Measurements from ENCODE around the gene CELF3. TPM values are rescaled to one million over a fixed set of nuclear protein-coding genes. Genes with fewer than 3 reads are reported as not detected.

The CELF3 gene
- total RNA-seq, 1 donor from 2014 or later = not detected

DNA sequence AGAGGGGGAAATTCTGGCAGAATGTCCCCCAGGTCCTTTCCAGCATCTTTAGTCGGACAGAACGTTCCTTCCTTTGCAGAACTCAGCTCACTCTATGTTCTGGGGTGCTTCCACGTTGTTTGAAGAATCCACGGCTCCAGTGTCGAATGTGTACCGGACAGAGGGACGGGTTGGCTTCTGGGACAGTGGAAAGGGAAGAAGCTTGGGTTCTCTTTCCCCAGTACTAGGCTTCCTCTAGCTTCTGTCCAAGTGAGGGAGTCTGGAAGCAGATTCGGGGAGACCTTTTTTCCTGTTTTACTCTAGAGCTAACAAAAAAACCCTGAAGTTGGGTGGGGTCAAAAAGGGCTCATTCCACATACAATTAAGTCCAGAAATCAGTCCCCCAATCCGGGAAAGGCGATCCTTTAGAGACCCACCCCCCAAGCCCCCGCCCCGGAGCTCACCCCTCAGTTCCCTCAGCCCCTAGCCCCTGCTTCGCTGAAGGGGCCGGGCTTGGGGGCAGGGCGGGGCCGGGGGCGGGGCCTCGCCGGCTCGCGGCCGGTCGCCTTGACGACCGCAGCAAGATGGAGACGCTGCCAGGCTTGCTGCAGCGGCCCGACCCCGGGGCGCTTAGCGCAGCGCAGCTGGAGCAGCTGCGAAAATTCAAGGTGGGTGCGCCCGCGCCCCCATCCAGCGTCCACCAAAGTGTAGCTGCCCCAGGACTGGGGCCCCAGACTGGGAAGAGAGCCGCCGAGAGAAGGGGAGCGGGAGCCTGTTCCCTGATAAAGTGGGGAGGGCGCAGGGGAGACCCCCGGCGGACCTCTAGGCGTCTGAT is 4.6 kb upstream of the CELF3 start, which contains the start of gene RIIAD1:
Gene RIIAD1, plus strand, starts transcription at position 549 of the 814 bp plus-strand sequence. Its CDS starts 15 bp downstream, at position 564.
- DNase-seq (ENCODE audit: extremely low read depth, low read depth, low spot score) = no peak

GRCh38 chr1:151720554-151720953 is 4.0 kb upstream of the CELF3 start:
- DNase-seq (ENCODE audit: extremely low read depth, low read depth, low spot score) = no peak

GRCh38 chr1:151720125-151720524 is 3.5 kb upstream of the CELF3 start:
- DNase-seq (ENCODE audit: extremely low read depth, low read depth, low spot score) = no peak

- DNase-seq (ENCODE audit: extremely low read depth, low read depth, low spot score) = no peak
Observed at GRCh38 chr1:151718666-151719065, 2.1 kb upstream of the CELF3 start.

DNA sequence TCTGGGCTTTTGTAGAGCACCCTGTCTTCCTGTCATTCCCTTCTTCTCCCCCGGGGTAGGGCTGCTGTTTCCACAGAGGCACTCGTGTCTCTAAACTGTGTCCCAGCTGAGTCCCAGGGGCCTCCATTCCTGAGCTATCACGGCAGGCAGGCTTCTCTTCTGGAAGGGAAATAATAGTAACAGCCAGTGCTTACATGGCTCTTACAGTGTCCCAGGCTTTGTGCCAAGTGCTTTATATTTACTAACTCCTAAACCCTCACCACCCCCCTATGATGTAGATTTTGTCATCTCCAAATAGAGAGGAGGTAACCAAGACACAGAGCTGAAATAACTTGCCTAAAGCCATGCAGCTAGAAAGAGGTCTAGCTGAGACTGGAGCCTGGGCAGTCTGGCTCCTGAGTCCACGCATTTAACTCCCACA is 1.4 kb upstream of the CELF3 start:
- no peak for DNase-seq (ENCODE audit: extremely low read depth, low read depth, low spot score)

DNA sequence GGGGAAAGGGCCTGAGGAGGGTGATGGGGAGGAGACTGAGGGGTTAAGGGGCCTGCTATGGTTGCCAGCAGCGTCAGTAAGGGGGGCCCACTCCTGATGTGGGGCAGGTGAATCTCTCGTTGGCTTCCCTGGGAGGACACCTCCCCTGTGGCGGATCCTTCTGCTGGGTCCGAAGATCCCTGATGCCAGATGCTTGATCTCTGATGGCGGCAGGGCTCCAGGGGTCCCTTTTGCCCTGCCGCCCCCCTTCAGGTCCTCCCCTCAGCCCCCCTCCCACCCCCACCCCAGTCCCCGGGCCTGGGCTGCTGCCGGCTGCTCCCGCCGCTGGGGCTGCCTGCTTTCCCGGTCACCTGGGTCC is 219 bp downstream of the CELF3 start:
- no peak for DNase-seq (ENCODE audit: extremely low read depth, low read depth, low spot score)

DNA sequence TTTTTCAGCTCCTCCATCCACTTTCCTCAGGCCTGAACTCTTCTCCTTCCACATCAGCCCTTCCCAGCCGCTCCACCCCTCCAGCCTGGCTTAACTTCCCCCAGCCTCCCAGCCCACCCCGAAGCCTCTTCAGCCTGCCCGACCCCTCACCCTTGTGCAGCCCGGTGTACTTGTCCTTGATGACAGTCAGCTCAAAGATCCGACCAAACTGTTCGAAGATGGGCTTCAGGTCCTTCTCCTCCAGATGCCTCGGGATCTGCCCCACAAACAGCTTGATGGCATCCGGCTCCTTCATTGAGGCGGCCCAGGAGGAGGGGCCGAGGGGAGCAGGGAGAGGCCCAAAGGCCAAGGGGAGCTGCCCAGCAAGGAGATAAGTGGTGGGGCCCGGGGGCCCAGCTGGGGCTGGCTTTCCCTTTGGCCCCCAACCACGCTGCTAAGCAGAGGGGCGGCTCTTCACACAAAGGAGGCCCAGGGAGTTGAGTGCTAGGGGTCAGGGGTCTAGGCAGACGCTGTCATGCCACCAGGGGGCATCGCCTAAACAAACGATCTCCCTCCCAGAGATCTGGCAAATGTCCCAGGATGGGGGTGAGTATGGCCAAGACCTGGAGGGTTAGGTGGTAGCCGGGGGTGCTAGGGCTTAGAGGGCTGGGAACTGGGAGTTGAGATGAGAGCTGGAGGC is 738 bp downstream of the CELF3 start:
- DNase-seq (ENCODE audit: extremely low read depth, low read depth, low spot score) = no peak

- DNase-seq (ENCODE audit: extremely low read depth, low read depth, low spot score) = no peak
Observed at GRCh38 chr1:151714820-151715725, 1.5 kb downstream of the CELF3 start.

DNA sequence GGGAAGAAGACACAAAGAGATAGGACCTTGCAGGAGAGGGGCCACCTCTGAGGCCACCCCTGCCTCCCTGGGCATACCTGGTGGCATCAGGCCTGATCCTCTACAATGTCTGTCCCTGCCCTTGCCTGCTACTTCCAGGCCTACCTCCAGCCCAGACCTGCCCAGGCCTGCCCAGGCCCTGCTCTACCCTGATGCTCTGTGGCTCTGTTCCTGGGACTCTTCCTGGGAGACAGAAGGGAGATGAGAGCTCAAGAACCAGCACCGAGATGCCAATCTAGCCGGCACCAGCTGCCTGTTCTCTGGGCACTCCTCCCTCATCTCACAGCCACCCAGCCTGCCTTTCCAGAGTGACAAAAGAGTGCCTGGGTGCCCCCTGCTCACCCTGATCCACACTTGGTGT is 2.7 kb downstream of the CELF3 start:
- no peak for DNase-seq (ENCODE audit: extremely low read depth, low read depth, low spot score)

- no peak for DNase-seq (ENCODE audit: extremely low read depth, low read depth, low spot score)
Observed at GRCh38 chr1:151713044-151713443, 3.6 kb downstream of the CELF3 start.

DNA sequence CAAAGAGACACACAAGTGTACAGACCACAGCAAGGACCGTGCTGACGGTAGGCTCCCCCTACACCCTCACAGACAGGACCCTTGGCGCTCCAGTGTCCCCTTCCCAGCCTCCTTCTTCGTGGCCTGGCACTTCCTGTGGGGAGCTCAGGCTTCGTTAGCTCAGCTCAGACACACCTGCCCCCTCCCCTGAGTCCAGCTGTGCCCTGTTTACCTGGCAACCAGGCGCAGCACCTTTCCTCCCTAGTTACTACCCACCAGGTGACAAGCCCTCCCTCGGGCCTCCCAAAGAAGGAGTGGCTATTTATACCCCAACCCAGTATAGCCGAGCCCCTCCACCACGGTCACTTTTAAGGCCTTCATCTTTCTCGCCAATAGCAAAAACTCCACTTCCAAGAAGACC is 4.7 kb downstream of the CELF3 start:
- no peak for DNase-seq (ENCODE audit: extremely low read depth, low read depth, low spot score)

DNA sequence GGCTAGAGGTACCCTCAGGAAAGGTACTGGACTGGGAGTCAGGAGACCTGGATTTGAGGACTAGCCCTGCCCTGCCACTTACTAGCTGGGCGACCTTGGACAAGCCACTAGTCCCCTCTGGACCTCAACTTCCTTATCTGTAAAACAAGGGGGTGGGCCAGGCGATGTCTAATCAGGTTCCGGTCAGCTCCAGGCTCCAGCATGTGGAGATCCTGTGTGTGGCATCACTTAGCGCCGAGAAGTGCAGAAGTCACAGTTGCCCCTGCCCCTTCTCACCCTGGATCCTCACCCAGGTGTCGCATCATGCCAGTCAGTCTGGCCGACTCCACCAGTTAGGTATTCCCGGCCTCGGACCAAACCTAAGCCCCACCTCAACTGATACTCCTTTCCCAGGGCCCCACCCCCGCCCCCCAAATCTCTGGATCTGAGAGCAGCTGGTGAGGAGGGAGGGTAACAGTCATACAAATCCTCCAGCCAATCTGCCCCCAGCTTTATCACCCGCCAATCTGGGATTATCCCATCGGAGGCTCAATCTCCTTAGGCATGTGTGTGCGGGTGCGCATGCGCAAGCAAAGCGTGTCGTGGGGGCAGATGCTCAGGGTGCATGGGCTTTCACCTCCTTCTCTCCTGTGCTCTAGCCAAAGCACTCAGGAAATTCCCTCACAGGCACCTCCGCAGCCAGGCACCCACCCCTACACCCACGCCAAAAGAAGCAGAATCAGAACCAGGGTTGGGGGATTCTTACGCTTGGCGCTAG is 5.4 kb downstream of the CELF3 start:
- DNase-seq (ENCODE audit: extremely low read depth, low read depth, low spot score) = no peak

- no peak for DNase-seq (ENCODE audit: extremely low read depth, low read depth, low spot score)
Observed at GRCh38 chr1:151710187-151710840, 6.3 kb downstream of the CELF3 start.

DNA sequence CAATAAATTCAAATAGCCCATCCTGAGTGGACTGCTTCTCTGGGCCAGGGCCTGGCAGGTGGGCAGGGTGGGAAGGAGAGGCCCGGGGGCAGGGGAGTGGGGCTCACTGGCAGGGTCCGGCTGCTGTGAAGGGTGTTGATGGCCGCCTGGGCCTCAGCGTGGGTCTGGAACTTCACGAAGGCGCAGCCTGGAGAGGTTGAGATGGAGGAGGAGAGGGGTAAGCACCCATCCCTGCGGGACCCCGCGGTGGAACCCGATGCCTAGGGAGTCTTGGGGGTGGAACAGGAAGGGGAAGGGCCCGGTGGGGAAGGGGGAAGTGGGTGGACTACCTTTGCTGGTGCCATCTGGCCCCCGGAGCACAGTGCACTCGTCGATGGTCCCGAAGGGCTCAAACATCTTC is 7.7 kb downstream of the CELF3 start:
- no peak for DNase-seq (ENCODE audit: extremely low read depth, low read depth, low spot score)

DNA sequence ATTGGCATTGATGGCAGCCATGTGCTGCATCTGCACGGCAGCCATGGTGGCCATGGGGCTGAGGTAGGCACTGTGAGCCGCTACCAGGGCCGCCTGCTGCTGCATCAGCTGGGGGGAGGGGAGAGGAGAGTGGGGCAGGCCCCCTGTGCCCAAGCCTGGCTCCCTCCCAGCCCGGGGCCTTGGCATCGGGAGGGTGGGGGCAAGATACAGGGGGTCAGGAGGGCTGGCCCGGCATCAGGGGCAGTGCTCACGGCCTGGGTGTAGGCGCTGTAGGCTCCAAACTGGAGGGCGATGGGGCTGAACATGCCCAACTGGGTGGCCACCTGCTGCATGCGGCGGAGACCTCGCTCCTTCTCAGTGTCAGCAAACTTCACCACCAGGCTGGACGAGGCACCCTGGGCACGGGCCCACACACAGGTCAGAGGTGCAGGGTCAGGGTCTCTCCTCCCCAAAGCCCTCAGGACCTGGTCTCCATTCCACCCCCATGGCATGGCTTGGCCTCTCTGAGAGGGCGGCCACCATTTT is 9.0 kb downstream of the CELF3 start:
- no peak for DNase-seq (ENCODE audit: extremely low read depth, low read depth, low spot score)

DNA sequence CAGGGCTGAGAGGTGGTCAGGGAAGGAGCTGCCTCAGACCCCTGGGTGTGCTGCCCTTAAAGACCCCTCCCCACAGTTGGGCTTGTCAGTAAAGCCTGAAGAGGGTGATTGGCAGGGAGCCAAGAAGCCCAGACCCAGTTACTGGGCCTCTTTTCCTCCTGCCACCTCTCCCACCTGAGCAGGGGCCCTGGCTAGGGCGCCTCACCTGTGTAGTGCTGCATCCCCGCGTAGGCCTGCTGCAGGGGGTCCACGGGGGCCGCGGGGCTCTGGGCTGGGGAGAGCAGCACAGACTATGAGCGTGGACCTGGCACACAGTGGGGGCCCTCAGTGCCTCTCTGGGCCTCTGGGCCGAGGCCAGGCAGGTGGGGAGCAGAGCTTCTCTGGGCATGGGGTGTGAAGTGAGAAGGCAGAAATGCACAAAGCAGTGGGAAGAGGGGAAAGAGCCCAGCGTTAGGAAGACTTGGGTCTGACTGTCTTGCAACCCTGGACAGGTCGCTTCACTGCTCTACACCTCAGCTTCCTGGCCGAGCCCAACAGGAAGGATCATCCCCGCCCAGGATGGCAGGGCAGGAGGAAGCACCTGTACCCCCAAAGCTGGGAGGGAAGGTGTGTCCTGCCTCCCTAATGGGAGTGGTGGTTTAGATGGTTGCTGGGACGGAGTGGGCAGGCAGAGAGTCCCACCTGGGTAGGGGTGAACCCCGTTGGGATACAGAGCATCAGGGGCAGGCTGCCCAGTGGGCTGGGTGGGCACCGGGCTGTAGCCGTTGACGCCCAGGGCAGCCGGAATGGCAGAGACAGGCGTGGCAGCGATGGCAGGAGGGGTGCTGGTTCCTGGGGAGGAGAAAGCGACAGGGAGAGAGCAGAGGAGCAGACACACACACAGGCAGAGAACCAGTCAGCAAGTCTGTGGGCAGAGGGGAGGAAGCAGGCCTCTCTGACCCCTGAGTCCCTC is 9.9 kb downstream of the CELF3 start:
- DNase-seq (ENCODE audit: extremely low read depth, low read depth, low spot score) = no peak

DNA sequence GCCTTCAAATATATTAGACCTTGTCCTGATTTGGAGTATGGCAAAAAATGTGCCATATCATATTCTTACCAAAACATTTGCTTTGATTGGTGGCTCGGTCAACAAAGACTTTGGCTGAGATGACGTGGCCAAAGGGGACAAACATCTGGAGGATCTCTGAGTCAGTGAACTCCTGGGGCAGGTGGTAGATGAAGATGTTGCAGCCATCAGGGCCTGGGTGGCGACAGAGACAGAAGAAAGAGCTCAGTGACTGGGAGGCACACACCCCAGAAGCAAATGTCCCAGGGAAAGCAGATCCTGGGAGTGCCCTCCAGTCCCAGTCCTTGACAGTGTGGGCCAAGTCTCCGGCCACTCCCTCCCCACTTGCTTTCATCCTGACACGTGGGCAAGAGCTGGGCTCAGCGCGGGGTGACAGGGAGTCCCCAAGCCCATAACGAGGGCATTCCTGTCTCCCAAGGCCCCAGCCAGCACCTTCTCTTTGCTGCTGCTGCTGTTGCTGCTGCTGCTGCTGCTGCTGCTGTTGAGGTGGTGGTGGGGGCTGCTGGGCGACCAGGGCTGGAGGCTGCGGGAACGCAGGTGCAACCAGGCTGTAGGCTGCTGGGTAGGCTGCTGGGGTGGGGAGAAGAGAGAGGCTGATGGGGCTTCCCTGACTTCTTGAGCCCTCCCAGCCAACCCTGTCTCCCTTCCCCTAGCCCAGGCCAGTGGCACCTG is 10.7 kb downstream of the CELF3 start:
- DNase-seq (ENCODE audit: extremely low read depth, low read depth, low spot score) = no peak

DNA sequence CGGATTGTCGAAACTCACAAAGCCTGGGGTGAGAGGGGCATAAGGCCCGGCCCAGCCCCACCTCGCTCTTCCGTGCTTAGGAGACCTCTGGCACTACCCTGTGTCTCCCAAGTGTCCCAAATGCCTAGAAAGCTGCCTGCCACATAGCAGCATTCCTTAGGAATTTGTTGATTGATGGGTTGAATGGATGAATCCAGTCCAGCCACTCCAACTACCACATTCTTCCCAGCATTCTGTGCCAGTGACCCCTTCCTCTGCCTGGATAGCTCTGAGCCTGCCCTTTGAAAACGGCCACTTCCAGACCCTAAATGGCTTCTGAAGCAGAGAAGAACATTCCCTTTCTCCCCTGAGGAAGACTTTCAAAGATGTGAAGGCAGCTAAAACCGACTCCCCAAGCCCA is 11.5 kb downstream of the CELF3 start:
- DNase-seq (ENCODE audit: extremely low read depth, low read depth, low spot score) = no peak
